Vagina (tissue), 2 donors: ENCODE results near the gene PCDHB10. TPM values are rescaled to one million over a fixed set of nuclear protein-coding genes. Genes with fewer than 3 reads are reported as not detected.
"Not testable (repeated sequence)": the region's sequence is repeated elsewhere in the genome, so short reads cannot be mapped to it uniquely, and the experiment has no call there.

Experiments used
- DNase-seq, 2 donors: peaks; one replicate each; pipeline ENCODE4 v3.0.0-alpha.2; 2017; ENCODE audit errors: extremely low spot score in 2 of 2
- H3K27ac ChIP-seq: fragments of 200-600 bp; sonication (generic); one replicate; pipeline ENCODE4 v1.5.1; 2019
- H3K27me3 ChIP-seq: fragments of 200-600 bp; sonication (generic); one replicate; pipeline ENCODE4 v1.5.1; 2019
- H3K36me3 ChIP-seq, 2 donors: fragments of 200-600 bp; sonication (generic); one replicate each; pipeline ENCODE4 v1.5.1; 2017 to 2019
- H3K4me1 ChIP-seq: fragments of 200-600 bp; sonication (generic); one replicate; pipeline ENCODE4 v1.5.1; 2019
- H3K4me3 ChIP-seq, 2 donors: fragments of 200-600 bp; sonication (generic); 1 replicate in 1 of 2; 2 replicates in 1 of 2; pipeline ENCODE4 v1.5.1; 2016 to 2019
- H3K9me3 ChIP-seq: fragments of 200-600 bp; sonication (generic); one replicate; pipeline ENCODE4 v1.5.1; 2019
- POLR2A ChIP-seq, 2 donors: fragments of 450-650 bp; IDR thresholded peaks; one replicate each; pipeline ENCODE4 v1.6.1; 2017; ENCODE audit warnings: antibody characterized with exemption in 2 of 2, mild to moderate bottlenecking in 2 of 2, moderate library complexity in 2 of 2
- POLR2AphosphoS5 ChIP-seq, 2 donors: sonication (generic); formaldehyde crosslinking; IDR thresholded peaks; one replicate each; pipeline ENCODE4 v1.9.0; 2017; ENCODE audit warnings: antibody characterized with exemption in 2 of 2, mild to moderate bottlenecking in 2 of 2, low read depth in 1 of 2; ENCODE audit not compliant: insufficient read depth in 1 of 2
- intact Hi-C: fragments of 100-400 bp; cut with DNase I; formaldehyde crosslinking; loops from one replicate; pipeline ENCODE4 v1.15.1; 2023
- total RNA-seq: library from RNA; depleted of rRNA; stranded (reverse); fragments of >200 nt; gene quantifications from one replicate; pipeline ENCODE4 v1.2.3, GENCODE V29; 2016
- TF ChIP-seq, protein P1 (sequence below), 3 experiments: fragments of 450-650 bp in 2 of 3; fragments of 200-600 bp in 1 of 3; sonication (generic) in 1 of 3; IDR thresholded peaks; one replicate each; pipeline ENCODE4 v1.5.1; 2017 to 2019; ENCODE audit warnings: antibody characterized with exemption in 3 of 3, mild to moderate bottlenecking in 2 of 3, moderate library complexity in 2 of 3

The PCDHB10 gene
- total RNA-seq, 1 donor from 2014 or later = 3.2 TPM

DNA sequence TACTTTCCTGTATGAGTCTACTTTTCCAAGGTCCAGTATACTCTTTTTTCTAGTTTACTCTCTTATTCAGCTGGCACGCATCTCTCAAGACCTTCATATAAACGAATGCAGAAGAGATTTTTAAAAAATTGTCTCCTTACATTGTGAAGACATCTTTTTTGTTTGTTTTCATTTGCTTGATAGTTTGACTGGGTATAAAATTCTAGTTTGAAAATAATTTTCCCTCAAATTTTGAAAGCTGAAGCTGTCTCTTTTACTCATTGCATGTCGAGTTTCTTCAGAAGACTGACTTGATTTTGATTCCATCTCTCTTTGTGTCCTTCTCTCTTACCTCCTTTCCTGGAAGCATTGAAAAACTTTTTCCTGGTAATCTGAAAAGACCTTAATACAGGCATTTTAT lies 4.2 kb downstream of the PCDHB10 start:
- H3K36me3 ChIP-seq = no peaks in the 10 kb centered on the region
- DNase-seq = no peak
- no peak overlapping the region for H3K27ac ChIP-seq
- H3K27me3 ChIP-seq = no peaks in the 10 kb centered on the region
- no peaks in the 10 kb centered on the region for H3K4me1 ChIP-seq
- no peak overlapping the region for H3K4me3 ChIP-seq
- TF ChIP-seq, protein P1, sequence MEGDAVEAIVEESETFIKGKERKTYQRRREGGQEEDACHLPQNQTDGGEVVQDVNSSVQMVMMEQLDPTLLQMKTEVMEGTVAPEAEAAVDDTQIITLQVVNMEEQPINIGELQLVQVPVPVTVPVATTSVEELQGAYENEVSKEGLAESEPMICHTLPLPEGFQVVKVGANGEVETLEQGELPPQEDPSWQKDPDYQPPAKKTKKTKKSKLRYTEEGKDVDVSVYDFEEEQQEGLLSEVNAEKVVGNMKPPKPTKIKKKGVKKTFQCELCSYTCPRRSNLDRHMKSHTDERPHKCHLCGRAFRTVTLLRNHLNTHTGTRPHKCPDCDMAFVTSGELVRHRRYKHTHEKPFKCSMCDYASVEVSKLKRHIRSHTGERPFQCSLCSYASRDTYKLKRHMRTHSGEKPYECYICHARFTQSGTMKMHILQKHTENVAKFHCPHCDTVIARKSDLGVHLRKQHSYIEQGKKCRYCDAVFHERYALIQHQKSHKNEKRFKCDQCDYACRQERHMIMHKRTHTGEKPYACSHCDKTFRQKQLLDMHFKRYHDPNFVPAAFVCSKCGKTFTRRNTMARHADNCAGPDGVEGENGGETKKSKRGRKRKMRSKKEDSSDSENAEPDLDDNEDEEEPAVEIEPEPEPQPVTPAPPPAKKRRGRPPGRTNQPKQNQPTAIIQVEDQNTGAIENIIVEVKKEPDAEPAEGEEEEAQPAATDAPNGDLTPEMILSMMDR (IDR thresholded peaks at IDR 0.05) = no peak
- TF ChIP-seq POLR2A (IDR thresholded peaks at IDR 0.05) (no peak), POLR2AphosphoS5 (IDR thresholded peaks at IDR 0.05; ENCODE audit: insufficient read depth in 1 of 2, low read depth in 1 of 2) (no peak)
- peaks cover 24% of the 10 kb centered on the region for H3K9me3 ChIP-seq
- intact Hi-C loops = no loop called here

DNA sequence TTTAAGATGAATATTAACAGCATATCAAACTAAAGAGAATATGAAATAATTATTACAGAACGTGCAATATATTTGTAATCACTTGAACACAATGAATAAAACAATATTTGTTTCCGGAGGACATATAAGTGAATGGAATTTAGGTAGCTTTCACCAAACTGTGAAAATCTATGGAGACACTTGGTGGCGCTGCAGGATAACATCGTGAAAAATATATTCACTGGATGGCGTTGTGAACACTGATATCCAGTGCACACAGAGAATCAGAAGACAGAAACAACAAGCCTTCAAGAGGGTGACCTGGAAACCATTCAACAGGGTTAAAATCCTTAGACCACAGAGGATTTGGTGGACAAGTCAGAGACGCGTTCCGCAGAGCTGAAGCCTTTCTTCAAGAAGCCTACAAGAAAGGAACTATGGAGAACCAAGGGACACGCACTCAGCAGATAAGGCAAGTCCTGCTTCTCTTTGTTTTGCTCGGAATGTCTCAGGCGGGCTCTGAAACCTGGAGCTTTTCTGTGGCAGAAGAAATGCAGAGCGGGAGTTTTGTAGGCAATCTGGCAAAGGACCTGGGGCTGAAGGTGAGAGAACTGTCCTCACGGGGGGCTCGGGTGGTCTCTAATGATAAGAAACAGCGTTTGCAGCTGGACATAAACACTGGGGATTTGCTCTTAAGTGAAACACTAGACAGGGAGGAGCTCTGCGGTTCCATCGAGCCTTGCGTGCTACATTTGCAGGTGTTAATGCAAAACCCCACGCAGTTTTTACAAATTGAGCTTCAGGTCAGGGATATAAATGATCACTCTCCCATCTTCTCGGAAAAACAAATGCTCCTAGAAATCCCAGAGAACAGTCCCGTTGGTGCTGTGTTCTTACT lies 7.4 kb downstream of the PCDHB10 start, which contains the start of gene PCDHB11:
TSS of gene PCDHB11 (plus strand) at position 269 of the 877 bp plus-strand sequence. CDS start at position 417, 148 bp downstream.
- TF ChIP-seq POLR2AphosphoS5 (IDR thresholded peaks at IDR 0.05; ENCODE audit: insufficient read depth in 1 of 2, low read depth in 1 of 2) = no peak
- no peak for TF ChIP-seq POLR2A (IDR thresholded peaks at IDR 0.05)
- TF ChIP-seq, protein P1 (IDR thresholded peaks at IDR 0.05) = no peak

DNA sequence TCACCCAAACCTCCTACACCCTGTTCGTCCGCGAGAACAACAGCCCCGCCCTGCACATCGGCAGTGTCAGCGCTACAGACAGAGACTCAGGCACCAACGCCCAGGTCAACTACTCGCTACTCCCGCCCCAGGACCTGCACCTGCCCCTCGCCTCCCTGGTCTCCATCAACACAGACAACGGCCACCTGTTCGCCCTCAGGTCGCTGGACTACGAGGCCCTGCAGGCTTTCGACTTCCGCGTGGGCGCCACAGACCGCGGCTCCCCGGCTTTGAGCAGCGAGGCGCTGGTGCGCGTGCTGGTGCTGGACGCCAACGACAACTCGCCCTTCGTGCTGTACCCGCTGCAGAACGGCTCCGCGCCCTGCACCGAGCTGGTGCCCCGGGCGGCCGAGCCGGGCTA lies 9.0 kb downstream of the PCDHB10 start:
- DNase-seq, H3K27ac ChIP-seq, H3K36me3 ChIP-seq, H3K4me3 ChIP-seq, H3K27me3 ChIP-seq, intact Hi-C loops, H3K4me1 ChIP-seq: not testable (repeated sequence)
- peaks cover 24% of the 10 kb centered on the region for H3K9me3 ChIP-seq

More for the DNA sequence above, 7.4 kb downstream of the PCDHB10 start, which contains the start of gene PCDHB11:
- H3K9me3 ChIP-seq = peaks cover 28% of the 10 kb centered on the region
- no peaks in the 10 kb centered on the region for H3K4me1 ChIP-seq
- no peak within 1 kb of the TSS for H3K4me3 ChIP-seq
- no peak for DNase-seq
- H3K27me3 ChIP-seq = no peaks in the 10 kb centered on the region
- H3K27ac ChIP-seq = no peak within 1 kb of the TSS
- H3K36me3 ChIP-seq = no peaks in the 10 kb centered on the region
- intact Hi-C loops = no loop called here

DNA sequence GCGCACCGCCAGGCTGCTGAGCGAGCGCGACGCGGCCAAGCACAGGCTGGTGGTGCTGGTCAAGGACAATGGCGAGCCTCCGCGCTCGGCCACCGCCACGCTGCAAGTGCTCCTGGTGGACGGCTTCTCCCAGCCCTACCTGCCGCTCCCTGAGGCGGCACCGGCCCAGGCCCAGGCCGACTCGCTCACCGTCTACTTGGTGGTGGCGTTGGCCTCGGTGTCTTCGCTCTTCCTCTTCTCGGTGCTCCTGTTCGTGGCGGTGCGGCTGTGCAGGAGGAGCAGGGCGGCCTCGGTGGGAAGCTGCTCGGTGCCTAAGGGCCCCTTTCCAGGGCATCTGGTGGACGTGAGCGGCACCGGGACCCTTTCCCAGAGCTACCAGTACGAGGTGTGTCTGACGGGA lies 9.5 kb downstream of the PCDHB10 start:
- H3K27ac ChIP-seq, H3K4me3 ChIP-seq, DNase-seq, H3K27me3 ChIP-seq, H3K36me3 ChIP-seq, intact Hi-C loops, H3K4me1 ChIP-seq: not testable (repeated sequence)
- H3K9me3 ChIP-seq = peaks cover 24% of the 10 kb centered on the region

DNA sequence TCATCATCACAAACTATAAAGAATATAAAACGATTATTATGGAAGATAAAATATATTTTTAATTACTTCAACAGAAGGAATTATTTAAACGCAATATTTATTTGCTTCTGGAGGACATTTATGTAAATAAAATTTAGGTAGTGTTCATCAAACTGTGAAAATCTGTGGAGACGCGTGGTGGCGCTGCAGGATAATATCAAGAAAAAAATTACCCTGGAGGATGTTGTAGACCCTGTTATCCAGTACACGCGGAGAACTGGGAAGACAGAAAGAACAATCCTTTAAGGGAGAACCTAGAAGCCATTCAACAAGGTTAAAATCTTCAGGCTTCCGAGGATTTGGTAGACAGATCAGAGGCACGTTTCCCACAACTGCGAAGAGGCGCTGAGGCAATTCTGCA lies 16.3 kb downstream of the PCDHB10 start, which contains the start of gene PCDHB12:
TSS of gene PCDHB12 (plus strand) at position 242 of the 400 bp plus-strand sequence. CDS start 189 bp downstream, outside the sequence.
- Histone ChIP-seq H3K4me1 (no peaks in the 10 kb centered on the region), H3K27ac (no peak within 1 kb of the TSS), H3K9me3 (peaks cover 13% of the 10 kb centered on the region), H3K4me3 (peak within 1 kb of the TSS; percentile 2 to 22), H3K27me3 (no peaks in the 10 kb centered on the region), H3K36me3 (no peaks in the 10 kb centered on the region)
- no peak for DNase-seq
- intact Hi-C loops = no loop called here
- no peak for TF ChIP-seq POLR2A (IDR thresholded peaks at IDR 0.05)

DNA sequence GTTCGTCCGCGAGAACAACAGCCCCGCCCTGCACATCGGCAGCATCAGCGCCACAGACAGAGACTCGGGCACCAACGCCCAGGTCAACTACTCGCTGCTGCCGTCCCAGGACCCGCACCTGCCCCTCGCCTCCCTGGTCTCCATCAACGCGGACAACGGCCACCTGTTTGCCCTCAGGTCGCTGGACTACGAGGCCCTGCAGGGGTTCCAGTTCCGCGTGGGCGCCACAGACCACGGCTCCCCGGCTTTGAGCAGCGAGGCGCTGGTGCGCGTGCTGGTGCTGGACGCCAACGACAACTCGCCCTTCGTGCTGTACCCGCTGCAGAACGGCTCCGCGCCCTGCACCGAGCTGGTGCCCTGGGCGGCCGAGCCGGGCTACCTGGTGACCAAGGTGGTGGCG lies 18.1 kb downstream of the PCDHB10 start:
- DNase-seq, H3K4me3 ChIP-seq, H3K4me1 ChIP-seq, H3K27ac ChIP-seq, H3K27me3 ChIP-seq, intact Hi-C loops, H3K36me3 ChIP-seq: not testable (repeated sequence)
- H3K9me3 ChIP-seq = peaks cover 14% of the 10 kb centered on the region

DNA sequence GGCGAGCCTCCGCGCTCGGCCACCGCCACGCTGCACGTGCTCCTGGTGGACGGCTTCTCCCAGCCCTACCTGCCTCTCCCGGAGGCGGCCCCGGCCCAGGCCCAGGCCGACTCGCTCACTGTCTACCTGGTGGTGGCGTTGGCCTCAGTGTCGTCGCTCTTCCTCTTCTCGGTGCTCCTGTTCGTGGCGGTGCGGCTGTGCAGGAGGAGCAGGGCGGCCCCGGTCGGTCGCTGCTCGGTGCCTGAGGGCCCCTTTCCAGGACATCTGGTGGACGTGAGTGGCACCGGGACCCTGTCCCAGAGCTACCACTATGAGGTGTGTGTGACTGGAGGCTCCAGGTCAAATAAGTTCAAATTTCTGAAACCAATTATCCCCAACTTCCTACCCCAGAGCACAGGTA lies 18.7 kb downstream of the PCDHB10 start:
- H3K27ac ChIP-seq, H3K4me1 ChIP-seq, intact Hi-C loops, H3K27me3 ChIP-seq, H3K4me3 ChIP-seq, DNase-seq, H3K36me3 ChIP-seq: not testable (repeated sequence)
- H3K9me3 ChIP-seq = peaks cover 13% of the 10 kb centered on the region

DNA sequence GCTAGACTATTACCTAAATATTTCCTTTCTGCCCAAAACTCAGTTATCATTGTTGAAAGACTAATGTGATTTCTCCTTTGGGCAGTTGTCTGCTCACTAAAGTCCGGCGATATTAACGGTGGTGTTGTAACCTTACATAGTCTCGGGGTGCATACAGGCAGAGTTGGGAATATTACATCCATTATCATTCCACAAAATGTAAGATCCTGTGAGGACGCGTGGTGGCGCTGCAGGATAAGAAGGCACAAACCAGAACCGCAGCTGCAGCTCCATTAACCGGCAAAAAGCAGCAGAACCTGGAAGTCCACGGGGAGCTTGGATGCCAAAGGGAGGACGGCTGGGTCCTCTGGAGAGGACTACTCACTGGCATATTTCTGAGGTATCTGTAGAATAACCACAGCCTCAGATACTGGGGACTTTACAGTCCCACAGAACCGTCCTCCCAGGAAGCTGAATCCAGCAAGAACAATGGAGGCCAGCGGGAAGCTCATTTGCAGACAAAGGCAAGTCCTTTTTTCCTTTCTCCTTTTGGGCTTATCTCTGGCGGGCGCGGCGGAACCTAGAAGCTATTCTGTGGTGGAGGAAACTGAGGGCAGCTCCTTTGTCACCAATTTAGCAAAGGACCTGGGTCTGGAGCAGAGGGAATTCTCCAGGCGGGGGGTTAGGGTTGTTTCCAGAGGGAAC lies 21.6 kb downstream of the PCDHB10 start, which contains the start of gene PCDHB13:
TSS of gene PCDHB13 (plus strand) at position 264 of the 684 bp plus-strand sequence. CDS start at position 469, 205 bp downstream.
- H3K27me3 ChIP-seq, H3K36me3 ChIP-seq, H3K27ac ChIP-seq, H3K4me1 ChIP-seq, DNase-seq, intact Hi-C loops: not testable (repeated sequence)
- Histone ChIP-seq H3K4me3 (peak within 1 kb of the TSS in 1 of 2 donors; percentile 11), H3K9me3 (peaks cover 22% of the 10 kb centered on the region)

DNA sequence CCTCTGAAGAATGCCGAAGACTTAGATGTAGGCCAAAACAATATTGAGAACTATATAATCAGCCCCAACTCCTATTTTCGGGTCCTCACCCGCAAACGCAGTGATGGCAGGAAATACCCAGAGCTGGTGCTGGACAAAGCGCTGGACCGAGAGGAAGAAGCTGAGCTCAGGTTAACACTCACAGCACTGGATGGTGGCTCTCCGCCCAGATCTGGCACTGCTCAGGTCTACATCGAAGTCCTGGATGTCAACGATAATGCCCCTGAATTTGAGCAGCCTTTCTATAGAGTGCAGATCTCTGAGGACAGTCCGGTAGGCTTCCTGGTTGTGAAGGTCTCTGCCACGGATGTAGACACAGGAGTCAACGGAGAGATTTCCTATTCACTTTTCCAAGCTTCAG lies 22.4 kb downstream of the PCDHB10 start:
- H3K36me3 ChIP-seq, H3K4me3 ChIP-seq, DNase-seq, H3K4me1 ChIP-seq, H3K27me3 ChIP-seq, H3K27ac ChIP-seq, intact Hi-C loops: not testable (repeated sequence)
- peaks cover 28% of the 10 kb centered on the region for H3K9me3 ChIP-seq

DNA sequence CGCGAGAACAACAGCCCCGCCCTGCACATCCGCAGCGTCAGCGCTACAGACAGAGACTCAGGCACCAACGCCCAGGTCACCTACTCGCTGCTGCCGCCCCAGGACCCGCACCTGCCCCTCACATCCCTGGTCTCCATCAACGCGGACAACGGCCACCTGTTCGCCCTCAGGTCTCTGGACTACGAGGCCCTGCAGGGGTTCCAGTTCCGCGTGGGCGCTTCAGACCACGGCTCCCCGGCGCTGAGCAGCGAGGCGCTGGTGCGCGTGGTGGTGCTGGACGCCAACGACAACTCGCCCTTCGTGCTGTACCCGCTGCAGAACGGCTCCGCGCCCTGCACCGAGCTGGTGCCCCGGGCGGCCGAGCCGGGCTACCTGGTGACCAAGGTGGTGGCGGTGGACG lies 23.4 kb downstream of the PCDHB10 start:
- H3K4me1 ChIP-seq, H3K27ac ChIP-seq, DNase-seq, H3K4me3 ChIP-seq, H3K27me3 ChIP-seq, intact Hi-C loops, H3K36me3 ChIP-seq: not testable (repeated sequence)
- H3K9me3 ChIP-seq = peaks cover 31% of the 10 kb centered on the region
